ENCODE data around the gene DENND5A.

DENND5A gene

GRCh38 chr11:9160166-9160565 lies 105.0 kb downstream of the DENND5A start:
- Histone ChIP-seq H3K27me3 (replicated peaks) (no peaks in the 10 kb centered on the region), H3K4me3 (ENCODE audit: low read depth, low read length) (no peak overlapping the region), H3K36me3 (replicated peaks) (peaks cover 35% of the 10 kb centered on the region), H3K27ac (no peak overlapping the region)
- in situ Hi-C loops (cut with HindIII; ENCODE audit: low pct_ligation_motif_present, low sequenced_read_pairs): no loop called here
- TF ChIP-seq, protein P1, sequence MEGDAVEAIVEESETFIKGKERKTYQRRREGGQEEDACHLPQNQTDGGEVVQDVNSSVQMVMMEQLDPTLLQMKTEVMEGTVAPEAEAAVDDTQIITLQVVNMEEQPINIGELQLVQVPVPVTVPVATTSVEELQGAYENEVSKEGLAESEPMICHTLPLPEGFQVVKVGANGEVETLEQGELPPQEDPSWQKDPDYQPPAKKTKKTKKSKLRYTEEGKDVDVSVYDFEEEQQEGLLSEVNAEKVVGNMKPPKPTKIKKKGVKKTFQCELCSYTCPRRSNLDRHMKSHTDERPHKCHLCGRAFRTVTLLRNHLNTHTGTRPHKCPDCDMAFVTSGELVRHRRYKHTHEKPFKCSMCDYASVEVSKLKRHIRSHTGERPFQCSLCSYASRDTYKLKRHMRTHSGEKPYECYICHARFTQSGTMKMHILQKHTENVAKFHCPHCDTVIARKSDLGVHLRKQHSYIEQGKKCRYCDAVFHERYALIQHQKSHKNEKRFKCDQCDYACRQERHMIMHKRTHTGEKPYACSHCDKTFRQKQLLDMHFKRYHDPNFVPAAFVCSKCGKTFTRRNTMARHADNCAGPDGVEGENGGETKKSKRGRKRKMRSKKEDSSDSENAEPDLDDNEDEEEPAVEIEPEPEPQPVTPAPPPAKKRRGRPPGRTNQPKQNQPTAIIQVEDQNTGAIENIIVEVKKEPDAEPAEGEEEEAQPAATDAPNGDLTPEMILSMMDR (IDR thresholded peaks at IDR 0.05; ENCODE audit: low read depth, low read length, missing control alignments): no peak
- no peak for DNase-seq

- peak overlapping the region; percentile 34 for H3K27ac ChIP-seq
- in situ Hi-C loops (cut with HindIII; ENCODE audit: low pct_ligation_motif_present, low sequenced_read_pairs): no loop called here
- peak; percentile 47 for DNase-seq
- no peak overlapping the region for H3K4me3 ChIP-seq (ENCODE audit: low read depth, low read length)
- peaks cover 33% of the 10 kb centered on the region for H3K36me3 ChIP-seq (replicated peaks)
- TF ChIP-seq, protein P1 (IDR thresholded peaks at IDR 0.05; ENCODE audit: low read depth, low read length, missing control alignments): no peak
- no peaks in the 10 kb centered on the region for H3K27me3 ChIP-seq (replicated peaks)
Observed at GRCh38 chr11:9158898-9159391, 106.2 kb downstream of the DENND5A start.

DNA sequence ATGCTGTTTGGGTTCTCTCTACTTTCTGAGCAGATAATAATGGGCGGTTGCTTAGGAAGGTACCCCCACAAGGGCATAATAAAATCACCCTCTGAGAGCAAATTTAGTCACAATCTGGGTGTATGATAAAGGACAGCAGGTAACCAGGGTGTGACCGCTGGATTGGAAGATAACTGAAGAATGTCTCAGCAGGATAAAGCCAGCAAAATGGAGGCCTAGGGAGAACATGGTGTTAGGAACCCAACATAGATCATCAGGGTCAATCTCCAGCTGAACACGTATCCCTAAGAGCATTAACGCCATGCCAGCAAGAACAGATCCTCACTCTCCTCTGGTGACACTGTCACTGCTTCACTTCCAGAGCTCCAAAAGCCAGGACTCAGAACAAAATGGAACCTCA lies 109.2 kb downstream of the DENND5A start:
- H3K36me3 ChIP-seq (replicated peaks): peaks cover 40% of the 10 kb centered on the region
- no peaks in the 10 kb centered on the region for H3K27me3 ChIP-seq (replicated peaks)
- in situ Hi-C loops (cut with HindIII; ENCODE audit: low pct_ligation_motif_present, low sequenced_read_pairs): no loop called here
- no peak for DNase-seq
- no peak overlapping the region for H3K4me3 ChIP-seq (ENCODE audit: low read depth, low read length)
- no peak overlapping the region for H3K27ac ChIP-seq
- TF ChIP-seq, protein P1 (IDR thresholded peaks at IDR 0.05; ENCODE audit: low read depth, low read length, missing control alignments): no peak

- Histone ChIP-seq H3K27ac (no peak overlapping the region), H3K36me3 (replicated peaks) (peaks cover 37% of the 10 kb centered on the region), H3K4me3 (ENCODE audit: low read depth, low read length) (no peak overlapping the region), H3K27me3 (replicated peaks) (no peaks in the 10 kb centered on the region)
- no peak for DNase-seq
- TF ChIP-seq, protein P1 (IDR thresholded peaks at IDR 0.05; ENCODE audit: low read depth, low read length, missing control alignments): no peak
- in situ Hi-C loops (cut with HindIII; ENCODE audit: low pct_ligation_motif_present, low sequenced_read_pairs): no loop called here
Observed at GRCh38 chr11:9153651-9154050, 111.5 kb downstream of the DENND5A start.

DNA sequence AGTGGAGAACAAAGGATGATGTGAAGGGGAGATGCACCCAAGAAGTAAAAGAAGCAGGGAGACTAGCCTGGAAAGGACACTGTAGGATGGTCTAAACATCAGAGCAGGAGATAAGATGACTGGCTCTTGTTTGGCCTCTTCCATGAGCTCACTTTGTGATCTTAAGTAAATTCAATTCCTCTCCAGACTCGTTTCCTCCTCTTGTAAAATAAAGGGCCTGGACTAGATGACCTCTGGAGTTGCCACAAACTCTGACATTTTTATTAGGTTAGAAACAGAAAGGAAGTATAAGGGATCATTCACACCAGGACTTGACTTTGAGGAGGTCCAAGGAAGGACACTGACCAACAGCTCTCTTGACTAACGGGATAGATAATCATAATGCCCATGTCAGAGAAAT lies 113.5 kb downstream of the DENND5A start:
- TF ChIP-seq, protein P1 (IDR thresholded peaks at IDR 0.05; ENCODE audit: low read depth, low read length, missing control alignments): no peak
- Histone ChIP-seq H3K27me3 (replicated peaks) (no peaks in the 10 kb centered on the region), H3K36me3 (replicated peaks) (peaks cover 45% of the 10 kb centered on the region), H3K27ac (no peak overlapping the region), H3K4me3 (ENCODE audit: low read depth, low read length) (no peak overlapping the region)
- in situ Hi-C loops (cut with HindIII; ENCODE audit: low pct_ligation_motif_present, low sequenced_read_pairs): no loop called here
- no peak for DNase-seq

DNA sequence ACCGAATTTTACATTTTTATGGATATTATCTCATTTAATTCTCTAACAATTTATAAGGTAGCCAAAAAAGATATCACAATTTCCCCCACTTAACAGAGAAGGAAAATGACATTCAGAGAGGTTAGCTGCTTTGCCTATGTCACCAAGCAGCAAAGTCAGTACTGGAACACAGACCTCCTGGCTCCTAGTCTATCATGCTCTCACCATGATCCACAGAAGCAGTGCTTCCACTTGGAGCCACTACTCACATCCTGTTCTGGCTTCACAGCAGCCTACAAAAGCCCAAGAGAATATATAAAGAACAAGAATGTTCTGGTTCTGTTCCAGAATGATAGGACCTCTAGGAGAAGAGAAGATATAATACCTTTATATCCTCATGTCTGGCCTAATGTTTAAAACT lies 114.2 kb downstream of the DENND5A start:
- Histone ChIP-seq H3K4me3 (ENCODE audit: low read depth, low read length) (no peak overlapping the region), H3K27me3 (replicated peaks) (no peaks in the 10 kb centered on the region), H3K36me3 (replicated peaks) (peaks cover 51% of the 10 kb centered on the region), H3K27ac (peak overlapping the region; percentile 3)
- no peak for DNase-seq
- TF ChIP-seq, protein P1 (IDR thresholded peaks at IDR 0.05; ENCODE audit: low read depth, low read length, missing control alignments): no peak
- in situ Hi-C loops (cut with HindIII; ENCODE audit: low pct_ligation_motif_present, low sequenced_read_pairs): no loop called here

Data from brain microvascular endothelial cell (primary cell).